HL-60 (cell line): ENCODE data around the gene TRIAP1.

Source experiments
- DNase-seq, 2 experiments: peaks; one replicate each; pipeline ENCODE4 v3.0.0-alpha.2; 2010 to 2020; ENCODE audit warnings: low read depth in 1 of 2, low spot score in 1 of 2
- H3K27ac ChIP-seq: fragments of 250-450 bp; sonication (Bioruptor Pico); replicated peaks from 2 replicates; pipeline ENCODE4 v1.5.1; 2020; ENCODE audit warnings: mild to moderate bottlenecking, moderate library complexity
- H3K27me3 ChIP-seq: fragments of 250-450 bp; sonication (Bioruptor Pico); 2 replicates; pipeline ENCODE4 v1.5.1; 2021; ENCODE audit warnings: mild to moderate bottlenecking, moderate library complexity; ENCODE audit not compliant: insufficient read depth, poor library complexity, severe bottlenecking
- H3K4me3 ChIP-seq: replicated peaks from 2 replicates; pipeline ENCODE4 v1.5.1; 2011; ENCODE audit warnings: mild to moderate bottlenecking, control low read depth, low read length; ENCODE audit not compliant: insufficient read depth
- CTCF ChIP-seq: IDR thresholded peaks from one replicate; pipeline ENCODE4 v1.5.1; 2011; ENCODE audit warnings: low read length, control low read depth, inconsistent platforms; ENCODE audit not compliant: insufficient read depth
- GABPA ChIP-seq: IDR thresholded peaks from 2 replicates; pipeline ENCODE4 v1.6.1; 2012; ENCODE audit warnings: low read depth
- POLR2AphosphoS5 ChIP-seq: IDR thresholded peaks from 2 replicates; pipeline ENCODE4 v1.6.1; 2012; ENCODE audit warnings: low read depth
- REST ChIP-seq: IDR thresholded peaks from 2 replicates; pipeline ENCODE4 v1.6.1; 2012; ENCODE audit warnings: low read depth; ENCODE audit not compliant: insufficient replicate concordance
- SPI1 ChIP-seq: IDR thresholded peaks from 2 replicates; pipeline ENCODE4 v1.6.1; 2012; ENCODE audit warnings: low read depth, mild to moderate bottlenecking, borderline replicate concordance

TRIAP1 gene

GRCh38 chr12:120460157-120460556 is 14.0 kb upstream of the TRIAP1 start:
- Histone ChIP-seq H3K27ac (no peak overlapping the region), H3K27me3 (no peaks in the 10 kb centered on the region), H3K4me3 (no peak overlapping the region)
- no peak for DNase-seq
- TF ChIP-seq SPI1 (no peak), POLR2AphosphoS5 (no peak), GABPA (no peak), CTCF (no peak), REST (no peak)

- H3K27me3 ChIP-seq: no peaks in the 10 kb centered on the region
- TF ChIP-seq GABPA (no peak), CTCF (no peak), POLR2AphosphoS5 (no peak), SPI1 (no peak), REST (no peak)
- no peak for DNase-seq
- H3K4me3 ChIP-seq: no peak overlapping the region
- H3K27ac ChIP-seq: no peak overlapping the region
These were observed 10.9 kb upstream of the TRIAP1 start for GRCh38 chr12:120457133-120457532.

GRCh38 chr12:120455302-120455701 is 9.1 kb upstream of the TRIAP1 start:
- no peak for TF ChIP-seq SPI1
- no peak for TF ChIP-seq CTCF
- no peak for TF ChIP-seq GABPA
- TF ChIP-seq POLR2AphosphoS5: no peak
- no peak for TF ChIP-seq REST
- no peak for DNase-seq
- Histone ChIP-seq H3K27me3 (no peaks in the 10 kb centered on the region), H3K27ac (no peak overlapping the region), H3K4me3 (no peak overlapping the region)
